NAMALWA (cell line): ENCODE data around the gene MOB3B.

ENCODE experiments used
- DNase-seq: peaks from one replicate; pipeline ENCODE4 v3.0.0-alpha.2; 2015; ENCODE audit warnings: low spot score

The MOB3B gene

DNA sequence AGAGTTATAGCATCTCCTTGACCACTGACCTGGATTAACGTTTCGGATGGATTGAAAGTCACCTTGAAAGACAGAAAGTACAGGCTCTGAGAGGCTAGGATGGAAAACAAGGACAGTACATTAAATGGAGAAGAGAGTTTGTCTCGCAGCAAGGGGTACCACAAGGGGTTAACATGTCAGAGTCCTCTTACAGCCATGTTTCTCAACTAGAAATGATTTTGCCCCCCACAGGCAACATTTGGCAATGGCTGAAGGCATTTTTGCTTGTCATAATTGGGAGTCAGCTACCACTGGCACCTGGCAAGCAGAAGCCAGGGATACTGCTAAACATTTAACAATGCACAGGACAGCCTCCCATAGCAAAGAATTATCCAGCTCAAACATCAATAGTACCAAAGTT, 141.9 kb downstream of the MOB3B start:
- peak; percentile 46 for DNase-seq

- peak; percentile 33 for DNase-seq
Observed at GRCh38 chr9:27386571-27387091, 143.0 kb downstream of the MOB3B start.

- DNase-seq: no peak
Observed at GRCh38 chr9:27385606-27386322, 143.8 kb downstream of the MOB3B start.

DNA sequence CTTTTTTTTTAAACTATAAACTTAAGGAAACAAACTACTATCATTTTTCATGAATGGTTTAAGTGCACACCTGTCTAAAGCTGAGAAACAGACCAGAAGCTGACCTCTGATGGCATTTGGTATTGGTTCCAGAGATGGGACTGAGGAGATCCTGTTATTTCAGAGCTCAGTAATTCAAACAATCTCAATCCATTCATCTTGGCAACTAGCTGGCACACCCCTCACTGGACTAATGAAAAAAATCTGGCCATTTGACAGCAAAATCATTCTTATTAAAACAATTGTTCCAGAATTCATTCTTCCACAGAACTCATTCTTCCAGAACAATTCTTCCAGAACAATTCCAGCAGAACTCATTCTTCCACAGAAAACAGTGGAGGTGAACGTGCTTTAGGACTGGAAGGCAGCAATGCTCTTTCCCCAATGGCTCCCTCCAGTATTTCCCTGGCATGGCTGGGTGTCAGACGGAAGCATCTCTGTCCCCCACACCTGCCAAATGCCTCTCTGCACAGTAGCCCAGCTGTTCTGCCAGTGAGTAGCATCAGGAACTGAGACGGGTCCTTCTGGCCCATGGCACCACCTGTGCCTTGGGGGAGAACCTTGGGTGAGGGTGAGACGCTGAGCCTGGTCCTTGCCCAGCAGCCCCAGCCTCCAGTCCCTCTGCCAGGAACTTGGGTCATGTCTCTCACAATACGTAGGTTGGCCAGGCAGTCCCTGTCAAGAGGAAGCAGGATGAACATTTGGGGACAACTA, 145.2 kb downstream of the MOB3B start:
- no peak for DNase-seq

DNA sequence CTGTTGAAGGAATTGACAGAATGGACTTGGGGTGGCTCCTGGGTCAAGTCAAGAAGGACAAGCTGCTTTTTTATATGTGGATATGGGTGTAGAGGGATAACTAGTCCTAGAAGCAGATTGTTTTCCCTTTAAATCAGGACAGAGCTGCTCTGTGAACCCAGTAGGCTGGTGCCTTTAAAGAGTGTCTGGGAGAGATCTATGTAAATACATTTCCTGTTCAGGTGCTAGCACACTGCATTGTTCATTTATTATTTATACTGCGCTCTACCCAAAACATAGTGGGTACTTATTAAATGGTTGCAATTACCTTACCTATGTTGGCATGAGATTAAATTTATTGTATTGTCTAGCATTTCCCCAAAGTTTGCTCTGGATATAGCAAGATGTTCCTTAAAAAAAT, 146.1 kb downstream of the MOB3B start:
- DNase-seq: peak; percentile 35

GRCh38 chr9:27382975-27383374, 146.6 kb downstream of the MOB3B start:
- DNase-seq: no peak

DNA sequence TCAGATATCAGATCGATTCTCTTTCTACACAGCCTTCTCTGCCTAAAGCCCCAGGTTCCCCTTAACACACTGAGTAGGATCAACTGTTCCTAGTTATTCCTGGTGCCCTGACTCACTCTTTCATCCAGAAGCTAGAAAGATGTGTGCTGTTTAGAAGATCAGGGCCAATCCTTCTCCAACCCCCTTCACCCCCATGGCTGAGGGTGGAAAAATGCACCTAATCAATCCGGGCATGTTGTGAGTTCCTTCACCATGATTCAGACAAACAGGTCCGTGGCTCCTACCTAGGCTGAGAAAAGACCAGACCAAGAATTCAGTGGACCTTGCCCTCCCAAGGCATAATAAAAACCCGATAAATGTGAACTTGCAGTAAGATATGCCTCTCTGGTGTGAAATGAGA, 147.3 kb downstream of the MOB3B start:
- no peak for DNase-seq

GRCh38 chr9:27379311-27380251, 150.0 kb downstream of the MOB3B start:
- no peak for DNase-seq

GRCh38 chr9:27377811-27378456, 151.7 kb downstream of the MOB3B start:
- DNase-seq: peak; percentile 44

DNA sequence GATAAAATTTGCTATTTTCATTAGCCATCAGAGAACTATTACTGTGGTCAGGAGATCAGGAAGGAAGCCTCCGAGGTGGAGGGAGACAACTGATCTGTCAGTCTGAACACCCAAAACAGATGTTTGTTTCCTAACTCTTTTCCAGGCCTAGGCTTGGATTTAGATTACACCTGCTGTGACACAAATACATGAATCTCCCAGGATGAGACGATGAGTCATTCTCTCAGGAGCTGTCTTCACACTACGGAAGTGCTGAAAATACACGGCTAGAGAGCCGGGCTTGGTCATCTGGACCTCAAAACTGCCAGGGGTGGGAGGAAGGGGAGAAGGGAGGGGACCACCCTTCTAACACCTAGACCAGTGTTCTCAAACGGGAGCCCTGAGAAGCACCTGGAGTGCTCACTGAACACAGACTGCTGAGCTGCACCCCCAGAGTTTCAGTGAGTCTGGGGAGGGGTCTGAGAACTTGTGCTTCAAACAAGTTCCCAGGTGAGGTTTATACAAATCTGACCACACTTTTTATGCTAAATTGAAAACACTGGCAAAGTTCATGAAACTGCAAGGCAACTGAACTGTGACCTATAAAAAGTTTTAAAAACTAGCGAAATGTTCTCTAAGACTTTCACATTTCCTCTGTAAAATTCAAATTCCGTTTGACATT, 152.3 kb downstream of the MOB3B start:
- no peak for DNase-seq

- peak; percentile 47 for DNase-seq
Observed at GRCh38 chr9:27373851-27374250, 155.8 kb downstream of the MOB3B start.

DNA sequence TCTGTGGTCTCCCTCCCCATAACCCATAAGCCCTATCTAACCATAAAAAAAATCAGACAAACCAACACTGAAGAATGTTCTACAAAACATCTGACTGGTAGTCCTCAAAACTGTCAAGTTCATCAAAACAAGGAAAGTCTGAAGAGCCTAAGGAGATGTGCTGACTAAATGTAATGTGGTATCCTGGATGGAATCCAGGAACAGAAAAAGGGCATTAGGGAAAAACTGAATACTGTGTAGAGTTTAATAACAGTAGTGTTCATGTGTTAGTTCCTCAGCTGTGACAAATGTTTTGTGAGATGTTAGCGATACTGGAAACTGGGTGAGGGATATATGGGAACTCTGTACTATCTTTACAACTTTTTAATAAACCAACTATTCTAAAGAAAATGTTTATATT, 157.0 kb downstream of the MOB3B start:
- no peak for DNase-seq

DNA sequence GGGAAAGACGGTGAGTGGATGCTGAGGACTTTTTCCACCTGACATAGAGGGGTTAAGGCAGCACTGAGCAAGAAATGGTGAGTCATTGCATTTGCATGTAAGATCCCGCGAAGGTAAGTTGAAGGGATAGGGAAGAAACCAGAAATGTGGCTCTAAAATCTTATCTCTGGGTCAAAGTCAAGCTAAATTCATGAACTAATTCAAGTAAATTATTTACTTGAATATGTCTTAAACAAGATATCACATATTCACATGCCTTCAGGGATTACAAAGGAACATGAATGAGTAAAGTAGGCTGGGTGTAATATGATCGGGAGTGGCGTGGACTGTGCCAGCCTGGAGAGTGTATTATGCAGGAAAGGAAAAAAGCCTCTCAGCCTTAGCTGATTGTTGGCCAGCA, 158.2 kb downstream of the MOB3B start:
- DNase-seq: no peak

- no peak for DNase-seq
Observed at GRCh38 chr9:27369591-27369990, 160.0 kb downstream of the MOB3B start.

DNA sequence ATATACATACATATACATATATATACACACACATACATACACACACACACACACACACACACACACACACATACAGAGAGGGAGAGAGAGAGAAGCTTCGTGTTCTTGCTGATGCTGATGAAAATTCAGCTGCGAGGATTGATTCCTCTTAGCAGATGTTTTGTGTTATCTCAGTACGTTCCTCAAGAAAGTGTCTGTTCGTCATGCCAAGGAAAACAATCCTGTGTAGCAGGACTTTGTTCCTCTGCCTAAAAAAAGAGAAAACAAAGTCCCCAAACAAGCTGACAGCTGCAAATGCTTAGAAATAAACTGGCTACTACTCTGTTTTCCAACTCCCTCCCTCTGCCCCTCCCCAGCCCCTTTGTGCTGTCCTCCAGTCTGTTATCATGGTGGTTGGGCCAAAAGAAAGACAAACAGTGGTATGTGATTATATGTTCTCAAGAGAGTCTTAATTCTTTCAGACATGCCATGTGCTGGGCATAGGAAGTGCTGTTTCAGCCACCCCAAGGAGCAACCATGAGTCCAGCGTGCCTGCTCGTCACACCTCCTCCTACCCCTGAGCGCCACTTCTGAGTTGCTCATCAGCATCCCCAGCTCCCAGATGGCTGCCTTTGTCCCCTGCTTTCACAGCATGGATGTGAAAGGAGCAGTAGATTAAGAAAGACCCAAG, 161.2 kb downstream of the MOB3B start:
- DNase-seq: no peak

GRCh38 chr9:27367921-27368315, 161.7 kb downstream of the MOB3B start:
- DNase-seq: no peak

- peak; percentile 60 for DNase-seq
Observed at GRCh38 chr9:27367175-27367798, 162.3 kb downstream of the MOB3B start.

GRCh38 chr9:27365707-27366376, 163.8 kb downstream of the MOB3B start:
- DNase-seq: no peak

- DNase-seq: no peak
Observed at GRCh38 chr9:27362447-27363210, 167.0 kb downstream of the MOB3B start.
